Upper lobe of right lung (tissue), 1 donor: Measurements from ENCODE around the gene MAGEB16. TPM values are rescaled to one million over a fixed set of nuclear protein-coding genes. Genes with fewer than 3 reads are reported as not detected.

ENCODE experiments used
- ATAC-seq: fragments of 200-7000 bp; cut with Tn5 transposase; one replicate; pipeline ENCODE4 v1.9.1; 2020; ENCODE audit warnings: mild to moderate bottlenecking, moderate library complexity
- DNase-seq: peaks from one replicate; pipeline ENCODE4 v3.0.0-alpha.2; 2020
- H3K27ac ChIP-seq: fragments of 200-600 bp; one replicate; pipeline ENCODE4 v1.8.0; 2022
- H3K27me3 ChIP-seq: fragments of 200-600 bp; one replicate; pipeline ENCODE4 v1.8.0; 2022; ENCODE audit warnings: mild to moderate bottlenecking
- H3K36me3 ChIP-seq: fragments of 200-600 bp; one replicate; pipeline ENCODE4 v1.8.0; 2022
- H3K4me1 ChIP-seq: fragments of 200-600 bp; one replicate; pipeline ENCODE4 v1.8.0; 2022
- H3K4me3 ChIP-seq: fragments of 200-600 bp; one replicate; pipeline ENCODE4 v1.8.0; 2022; ENCODE audit warnings: mild to moderate bottlenecking
- H3K9me3 ChIP-seq: fragments of 200-600 bp; one replicate; pipeline ENCODE4 v1.8.0; 2022
- CTCF ChIP-seq: fragments of 200-600 bp; IDR thresholded peaks from one replicate; pipeline ENCODE4 v1.8.0; 2022; ENCODE audit warnings: antibody characterized with exemption
- intact Hi-C: fragments of 100-400 bp; cut with DNase I; formaldehyde crosslinking; loops from one replicate; pipeline ENCODE4 v1.11.0; 2022
- long read RNA-seq: library from polyadenylated mRNA; unstranded; transcript quantifications from one replicate; pipeline ENCODE4 v2.0.0, GENCODE V29; 2021
- total RNA-seq: library from RNA; stranded (reverse); fragmentation: NEBNext Ultra II Directional; extraction: Animal tissue kit (Norgen Biotek cat#: 25700); gene quantifications from one replicate; pipeline ENCODE4 v1.2.1, GENCODE V29; 2021
- donor health status: DM: no; HTN: yes; CAD: no; lungs with severe emphysema.

MAGEB16 gene
- total RNA-seq, result not detected
- long read RNA-seq, result 0 reads

DNA sequence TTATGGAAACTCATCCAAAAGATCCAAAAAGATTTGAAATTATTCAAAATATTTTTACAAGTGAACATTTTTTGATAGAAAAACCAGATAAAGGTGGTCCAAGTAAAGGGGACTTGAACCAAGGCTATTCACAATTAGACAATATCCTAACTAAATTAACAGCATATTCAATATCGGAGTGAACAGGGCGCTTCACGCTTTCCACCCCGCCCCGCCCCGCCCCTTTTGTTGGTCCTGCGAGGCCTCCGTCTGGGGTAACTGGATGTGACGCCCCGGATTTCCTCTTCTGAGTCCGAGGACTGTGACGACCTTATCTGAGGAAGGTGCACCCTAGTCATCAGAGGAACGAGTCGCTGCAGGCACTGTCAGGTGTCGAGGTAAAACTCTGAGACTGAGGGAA, at the start of gene MAGEB16:
Gene MAGEB16, plus strand, starts transcription at position 301 of the 400 bp plus-strand sequence. CDS start 3,855 bp downstream, outside the sequence.
- no peak for TF ChIP-seq CTCF
- H3K4me3 ChIP-seq, result no peak within 1 kb of the TSS
- DNase-seq, result no peak
- no peak for ATAC-seq
- H3K9me3 ChIP-seq, result no peaks in the 10 kb centered on the region
- no peak within 1 kb of the TSS for H3K27ac ChIP-seq
- intact Hi-C loops, result no loop called here
- H3K27me3 ChIP-seq, result no peaks in the 10 kb centered on the region
- no peaks in the 10 kb centered on the region for H3K36me3 ChIP-seq
- no peaks in the 10 kb centered on the region for H3K4me1 ChIP-seq

GRCh38 chrX:35773958-35774564, 24.1 kb upstream of the MAGEB16 start:
- Histone ChIP-seq H3K27ac (no peak overlapping the region), H3K4me1 (no peaks in the 10 kb centered on the region), H3K27me3 (no peaks in the 10 kb centered on the region), H3K36me3 (no peaks in the 10 kb centered on the region), H3K9me3 (no peaks in the 10 kb centered on the region), H3K4me3 (no peak overlapping the region)
- no peak for ATAC-seq
- TF ChIP-seq CTCF, result no peak
- DNase-seq, result no peak
- intact Hi-C loops, result no loop called here

DNA sequence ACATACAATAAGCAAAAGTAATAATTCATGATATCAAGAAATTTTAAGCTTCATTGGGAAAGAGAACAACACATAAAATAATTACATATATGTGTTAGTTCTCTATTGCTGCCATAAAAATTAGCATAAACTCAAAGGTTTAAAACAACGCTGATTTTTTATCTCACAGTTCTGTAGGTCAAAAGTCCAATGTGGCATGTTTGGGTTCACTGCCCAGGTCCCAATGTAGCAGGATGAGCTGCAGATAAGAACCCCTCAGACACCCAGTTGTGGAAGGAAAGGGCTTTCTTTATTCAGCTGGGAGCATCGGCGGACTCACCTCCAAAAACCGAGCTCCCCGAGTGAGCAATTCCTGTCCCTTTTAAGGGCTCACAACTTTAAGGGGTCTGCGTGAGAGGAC, 13.1 kb upstream of the MAGEB16 start:
- Histone ChIP-seq H3K4me1 (no peaks in the 10 kb centered on the region), H3K36me3 (no peaks in the 10 kb centered on the region), H3K27me3 (no peaks in the 10 kb centered on the region), H3K27ac (no peak overlapping the region), H3K4me3 (no peak overlapping the region), H3K9me3 (no peaks in the 10 kb centered on the region)
- intact Hi-C loops, result no loop called here
- ATAC-seq (no peak), DNase-seq (no peak)
- no peak for TF ChIP-seq CTCF

DNA sequence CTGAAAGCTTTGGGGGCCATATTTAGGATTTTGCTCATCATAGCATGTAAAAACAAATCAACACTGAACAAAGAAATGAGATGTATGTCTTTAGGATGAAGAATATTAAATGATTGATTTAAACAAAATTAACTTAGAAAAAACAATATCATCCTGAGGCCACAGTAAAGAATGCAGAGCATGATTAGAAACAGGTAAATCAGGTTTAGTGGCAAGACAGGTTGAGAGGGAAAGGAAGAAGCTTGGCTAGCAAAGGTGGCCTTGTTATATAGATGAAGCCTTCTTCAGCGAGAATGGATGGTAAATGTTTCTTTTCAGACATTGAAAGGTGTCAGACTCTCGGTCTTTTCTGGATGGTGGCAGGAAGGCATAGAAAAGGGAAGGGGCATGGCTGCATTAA, 11.9 kb upstream of the MAGEB16 start:
- ATAC-seq (no peak), DNase-seq (no peak)
- no peaks in the 10 kb centered on the region for H3K27me3 ChIP-seq
- H3K4me1 ChIP-seq, result no peaks in the 10 kb centered on the region
- no peak for TF ChIP-seq CTCF
- intact Hi-C loops, result no loop called here
- H3K9me3 ChIP-seq, result no peaks in the 10 kb centered on the region
- no peak overlapping the region for H3K27ac ChIP-seq
- no peak overlapping the region for H3K4me3 ChIP-seq
- no peaks in the 10 kb centered on the region for H3K36me3 ChIP-seq

GRCh38 chrX:35787867-35788266, 10.3 kb upstream of the MAGEB16 start:
- intact Hi-C loops, result no loop called here
- H3K36me3 ChIP-seq, result no peaks in the 10 kb centered on the region
- no peaks in the 10 kb centered on the region for H3K27me3 ChIP-seq
- no peaks in the 10 kb centered on the region for H3K9me3 ChIP-seq
- DNase-seq (no peak), ATAC-seq (no peak)
- no peaks in the 10 kb centered on the region for H3K4me1 ChIP-seq
- H3K27ac ChIP-seq, result no peak overlapping the region
- no peak for TF ChIP-seq CTCF
- no peak overlapping the region for H3K4me3 ChIP-seq

DNA sequence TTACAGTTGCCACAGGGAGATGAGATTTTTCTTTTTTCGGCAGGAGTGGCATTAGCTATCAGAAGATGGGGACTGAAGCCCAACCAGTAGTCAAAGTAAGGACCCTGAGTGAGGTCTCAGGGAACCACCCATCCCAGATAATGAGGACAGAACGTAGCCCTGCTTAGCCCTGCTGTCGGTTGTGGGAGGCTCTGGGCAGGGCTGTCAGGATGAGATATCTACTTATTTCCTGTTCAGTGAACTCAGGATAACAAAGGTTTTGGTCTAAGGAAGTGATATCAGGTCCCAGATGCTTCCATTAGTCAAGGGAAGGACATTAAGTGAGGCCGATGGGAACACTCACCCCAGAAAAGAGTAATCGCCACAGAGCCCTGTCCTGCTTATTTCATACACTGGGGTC, 2.3 kb downstream of the MAGEB16 start:
- no peaks in the 10 kb centered on the region for H3K4me1 ChIP-seq
- no peak overlapping the region for H3K27ac ChIP-seq
- intact Hi-C loops, result no loop called here
- no peaks in the 10 kb centered on the region for H3K9me3 ChIP-seq
- no peak for ATAC-seq
- H3K4me3 ChIP-seq, result no peak overlapping the region
- TF ChIP-seq CTCF, result no peak
- no peak for DNase-seq
- H3K27me3 ChIP-seq, result no peaks in the 10 kb centered on the region
- no peaks in the 10 kb centered on the region for H3K36me3 ChIP-seq
